Measurements from ENCODE around the gene SLCO2B1. TPM values are rescaled to one million over a fixed set of nuclear protein-coding genes. Genes with fewer than 3 reads are reported as not detected.
A peak's percentile ranks its signal among the peaks of the same experiment; 100 is the strongest.

Gene SLCO2B1
- polyA plus RNA-seq, 1 donor, result 81.4 TPM

GRCh38 chr11:75152090-75152489 is 1.2 kb downstream of the SLCO2B1 start:
- H3K36me3 ChIP-seq (ENCODE audit: control insufficient read depth, insufficient read depth, low read length), result no peaks in the 10 kb centered on the region
- H3K4me1 ChIP-seq (ENCODE audit: control insufficient read depth, insufficient read depth, low read length), result peaks cover 96% of the 10 kb centered on the region
- DNase-seq, result peak in 1 of 2 donors; percentile 64
- WGBS (ENCODE audit: insufficient coverage, low lambda C conversion rate), result 60% methylated on average over 1 of the region's 6 CpGs
- H3K9me3 ChIP-seq (ENCODE audit: control insufficient read depth, low read depth, low read length), result no peaks in the 10 kb centered on the region
- H3K27me3 ChIP-seq (ENCODE audit: control insufficient read depth, insufficient read depth, low read length), result no peaks in the 10 kb centered on the region
- H3K27ac ChIP-seq (ENCODE audit: low read length), result peak overlapping the region; percentile 96
- H3K4me3 ChIP-seq (ENCODE audit: low read length), result peak overlapping the region; percentile 29

GRCh38 chr11:75152651-75153427 is 1.9 kb downstream of the SLCO2B1 start:
- H3K4me3 ChIP-seq (ENCODE audit: low read length), result peak overlapping the region; percentile 29
- no peaks in the 10 kb centered on the region for H3K36me3 ChIP-seq (ENCODE audit: control insufficient read depth, insufficient read depth, low read length)
- WGBS (ENCODE audit: insufficient coverage, low lambda C conversion rate), result no CpG with 5 or more reads among the region's 5 CpGs
- DNase-seq, result peak in 1 of 2 donors; percentile 59
- H3K4me1 ChIP-seq (ENCODE audit: control insufficient read depth, insufficient read depth, low read length), result peaks cover 96% of the 10 kb centered on the region
- H3K9me3 ChIP-seq (ENCODE audit: control insufficient read depth, low read depth, low read length), result no peaks in the 10 kb centered on the region
- no peaks in the 10 kb centered on the region for H3K27me3 ChIP-seq (ENCODE audit: control insufficient read depth, insufficient read depth, low read length)
- H3K27ac ChIP-seq (ENCODE audit: low read length), result peak overlapping the region; percentile 96

- DNase-seq, result peak in 1 of 2 donors; percentile 43
- H3K27me3 ChIP-seq (ENCODE audit: control insufficient read depth, insufficient read depth, low read length), result no peaks in the 10 kb centered on the region
- 80% methylated on average over 1 of the region's 9 CpGs for WGBS (ENCODE audit: insufficient coverage, low lambda C conversion rate)
- H3K36me3 ChIP-seq (ENCODE audit: control insufficient read depth, insufficient read depth, low read length), result no peaks in the 10 kb centered on the region
- H3K4me1 ChIP-seq (ENCODE audit: control insufficient read depth, insufficient read depth, low read length), result peaks cover 97% of the 10 kb centered on the region
- H3K4me3 ChIP-seq (ENCODE audit: low read length), result no peak overlapping the region
- no peaks in the 10 kb centered on the region for H3K9me3 ChIP-seq (ENCODE audit: control insufficient read depth, low read depth, low read length)
- H3K27ac ChIP-seq (ENCODE audit: low read length), result peak overlapping the region; percentile 96
Measured at GRCh38 chr11:75154646-75155569, 4.0 kb downstream of the SLCO2B1 start.

- H3K4me3 ChIP-seq (ENCODE audit: low read length), result no peak overlapping the region
- H3K27ac ChIP-seq (ENCODE audit: low read length), result peak overlapping the region; percentile 96
- no peaks in the 10 kb centered on the region for H3K9me3 ChIP-seq (ENCODE audit: control insufficient read depth, low read depth, low read length)
- H3K4me1 ChIP-seq (ENCODE audit: control insufficient read depth, insufficient read depth, low read length), result peaks cover 93% of the 10 kb centered on the region
- no CpG with 5 or more reads among the region's 13 CpGs for WGBS (ENCODE audit: insufficient coverage, low lambda C conversion rate)
- H3K27me3 ChIP-seq (ENCODE audit: control insufficient read depth, insufficient read depth, low read length), result no peaks in the 10 kb centered on the region
- no peaks in the 10 kb centered on the region for H3K36me3 ChIP-seq (ENCODE audit: control insufficient read depth, insufficient read depth, low read length)
- DNase-seq, result peak; percentile 93 to 96
Measured at GRCh38 chr11:75155570-75156422, 4.9 kb downstream of the SLCO2B1 start.

- Histone ChIP-seq H3K27ac (ENCODE audit: low read length) (peak overlapping the region; percentile 93), H3K27me3 (ENCODE audit: control insufficient read depth, insufficient read depth, low read length) (no peaks in the 10 kb centered on the region), H3K36me3 (ENCODE audit: control insufficient read depth, insufficient read depth, low read length) (peaks cover 6% of the 10 kb centered on the region), H3K9me3 (ENCODE audit: control insufficient read depth, low read depth, low read length) (no peaks in the 10 kb centered on the region), H3K4me3 (ENCODE audit: low read length) (no peak overlapping the region), H3K4me1 (ENCODE audit: control insufficient read depth, insufficient read depth, low read length) (peaks cover 91% of the 10 kb centered on the region)
- DNase-seq, result peak in 1 of 2 donors; percentile 19
Measured at GRCh38 chr11:75158241-75158640, 7.3 kb downstream of the SLCO2B1 start.

- no CpG with 5 or more reads among the region's 4 CpGs for WGBS (ENCODE audit: insufficient coverage, low lambda C conversion rate)
- peaks cover 6% of the 10 kb centered on the region for H3K36me3 ChIP-seq (ENCODE audit: control insufficient read depth, insufficient read depth, low read length)
- no peaks in the 10 kb centered on the region for H3K9me3 ChIP-seq (ENCODE audit: control insufficient read depth, low read depth, low read length)
- peak in 1 of 2 donors; percentile 60 for DNase-seq
- H3K27ac ChIP-seq (ENCODE audit: low read length), result peak overlapping the region; percentile 93
- H3K4me3 ChIP-seq (ENCODE audit: low read length), result no peak overlapping the region
- H3K27me3 ChIP-seq (ENCODE audit: control insufficient read depth, insufficient read depth, low read length), result no peaks in the 10 kb centered on the region
- H3K4me1 ChIP-seq (ENCODE audit: control insufficient read depth, insufficient read depth, low read length), result peaks cover 91% of the 10 kb centered on the region
Measured at GRCh38 chr11:75158696-75159150, 7.8 kb downstream of the SLCO2B1 start.

GRCh38 chr11:75159151-75159953 is 8.4 kb downstream of the SLCO2B1 start:
- peaks cover 92% of the 10 kb centered on the region for H3K4me1 ChIP-seq (ENCODE audit: control insufficient read depth, insufficient read depth, low read length)
- no CpG with 5 or more reads among the region's 17 CpGs for WGBS (ENCODE audit: insufficient coverage, low lambda C conversion rate)

GRCh38 chr11:75160220-75160757 is 9.4 kb downstream of the SLCO2B1 start:
- peaks cover 12% of the 10 kb centered on the region for H3K36me3 ChIP-seq (ENCODE audit: control insufficient read depth, insufficient read depth, low read length)

More at GRCh38 chr11:75159151-75159953, 8.4 kb downstream of the SLCO2B1 start:
- Histone ChIP-seq H3K9me3 (ENCODE audit: control insufficient read depth, low read depth, low read length) (no peaks in the 10 kb centered on the region), H3K27ac (ENCODE audit: low read length) (peak overlapping the region; percentile 93), H3K27me3 (ENCODE audit: control insufficient read depth, insufficient read depth, low read length) (no peaks in the 10 kb centered on the region), H3K4me3 (ENCODE audit: low read length) (peak overlapping the region; percentile 41), H3K36me3 (ENCODE audit: control insufficient read depth, insufficient read depth, low read length) (peaks cover 9% of the 10 kb centered on the region)
- DNase-seq, result peak; percentile 90 to 97

GRCh38 chr11:75160880-75161279 is 10.0 kb downstream of the SLCO2B1 start:
- Histone ChIP-seq H3K4me3 (ENCODE audit: low read length) (peak overlapping the region; percentile 41), H3K27me3 (ENCODE audit: control insufficient read depth, insufficient read depth, low read length) (no peaks in the 10 kb centered on the region), H3K27ac (ENCODE audit: low read length) (peak overlapping the region; percentile 93), H3K36me3 (ENCODE audit: control insufficient read depth, insufficient read depth, low read length) (peaks cover 18% of the 10 kb centered on the region), H3K4me1 (ENCODE audit: control insufficient read depth, insufficient read depth, low read length) (peaks cover 90% of the 10 kb centered on the region), H3K9me3 (ENCODE audit: control insufficient read depth, low read depth, low read length) (no peaks in the 10 kb centered on the region)
- peak in 1 of 2 donors; percentile 23 for DNase-seq
- WGBS (ENCODE audit: insufficient coverage, low lambda C conversion rate), result 100% methylated on average over 1 of the region's 1 CpG

More at GRCh38 chr11:75160220-75160757, 9.4 kb downstream of the SLCO2B1 start:
- Histone ChIP-seq H3K4me1 (ENCODE audit: control insufficient read depth, insufficient read depth, low read length) (peaks cover 90% of the 10 kb centered on the region), H3K4me3 (ENCODE audit: low read length) (peak overlapping the region; percentile 41), H3K27ac (ENCODE audit: low read length) (peak overlapping the region; percentile 93), H3K27me3 (ENCODE audit: control insufficient read depth, insufficient read depth, low read length) (no peaks in the 10 kb centered on the region), H3K9me3 (ENCODE audit: control insufficient read depth, low read depth, low read length) (no peaks in the 10 kb centered on the region)
- 60% methylated on average over 1 of the region's 6 CpGs for WGBS (ENCODE audit: insufficient coverage, low lambda C conversion rate)
- peak in 1 of 2 donors; percentile 66 for DNase-seq
